PC-9 (cell line): ENCODE results near the gene PTPRO. TPM values are rescaled to one million over a fixed set of nuclear protein-coding genes. Genes with fewer than 3 reads are reported as not detected.

ENCODE experiments used
- BruUV-seq: library from RNA; stranded (reverse); fragments of 400-500 nt; replicated peaks from 2 replicates; lab custom pipeline; 2021; lab: Mats Ljungman, UMichigan
- CTCF ChIA-PET: fragments of 300-600 bp; sonication (Branson Sonifier 250); formaldehyde crosslinking; loops from one replicate; lab custom pipeline; 2022; ENCODE audit warnings: antibody characterized with exemption; lab: Charles Lee
- POLR2A ChIA-PET: fragments of 300-600 bp; sonication (Branson Sonifier 250); formaldehyde crosslinking; loops from one replicate; lab custom pipeline; 2022; ENCODE audit warnings: antibody characterized with exemption; ENCODE audit not compliant: unreplicated experiment; lab: Charles Lee
- DNase-seq, 2 experiments: peaks; one replicate each; pipeline versions ENCODE4 v3.0.0 to v3.0.0-alpha.2; 2015 to 2022; ENCODE audit warnings: mixed read lengths in 1 of 2
- H2AFZ ChIP-seq: fragments of 200-600 bp; sonication (generic); 2 replicates; pipeline ENCODE4 v1.8.1; 2017; ENCODE audit warnings: antibody characterized with exemption
- H3F3A ChIP-seq: fragments of 200-600 bp; sonication (generic); 2 replicates; pipeline ENCODE4 v1.8.1; 2017; ENCODE audit warnings: antibody characterized with exemption, mild to moderate bottlenecking, low read depth; ENCODE audit not compliant: insufficient read depth
- H3K27ac ChIP-seq: fragments of 200-600 bp; sonication (generic); 2 replicates; pipeline ENCODE4 v1.6.1; 2016; ENCODE audit warnings: mixed run types
- H3K27me3 ChIP-seq: fragments of 200-600 bp; sonication (generic); 2 replicates; pipeline ENCODE4 v1.6.1; 2016; ENCODE audit warnings: low read depth, mixed run types; ENCODE audit not compliant: insufficient read depth
- H3K36me3 ChIP-seq: fragments of 200-600 bp; sonication (generic); 2 replicates; pipeline ENCODE4 v1.6.1; 2016; ENCODE audit warnings: low read depth, mixed run types
- H3K4me1 ChIP-seq: fragments of 200-600 bp; sonication (generic); replicated peaks from 2 replicates; pipeline ENCODE4 v1.6.1; 2016; ENCODE audit warnings: mixed run types; ENCODE audit not compliant: insufficient read depth
- H3K4me2 ChIP-seq: fragments of 200-600 bp; sonication (generic); 2 replicates; pipeline ENCODE4 v1.6.1; 2017; ENCODE audit warnings: mixed run types
- H3K4me3 ChIP-seq: fragments of 200-600 bp; sonication (generic); 2 replicates; pipeline ENCODE4 v1.6.1; 2016; ENCODE audit warnings: mixed run types
- H3K79me2 ChIP-seq: fragments of 200-600 bp; sonication (generic); 2 replicates; pipeline ENCODE4 v1.6.1; 2017; ENCODE audit warnings: low read depth, mixed run types
- H3K9me2 ChIP-seq: fragments of 200-600 bp; sonication (generic); 2 replicates; pipeline ENCODE4 v1.8.1; 2017; ENCODE audit warnings: mild to moderate bottlenecking; ENCODE audit not compliant: insufficient read depth
- H3K9me3 ChIP-seq: fragments of 200-600 bp; sonication (generic); 2 replicates; pipeline ENCODE4 v1.8.1; 2016; ENCODE audit warnings: low read depth; ENCODE audit not compliant: insufficient read depth
- H4K20me1 ChIP-seq: fragments of 200-600 bp; sonication (generic); 2 replicates; pipeline ENCODE4 v1.8.1; 2017; ENCODE audit not compliant: insufficient read depth
- EZH2 ChIP-seq: fragments of 200-600 bp; sonication (generic); IDR thresholded peaks from 2 replicates; pipeline ENCODE4 v1.8.0; 2017; ENCODE audit warnings: antibody characterized with exemption, low read depth
- intact Hi-C: fragments of 100-400 bp; cut with micrococcal nuclease; formaldehyde crosslinking; loops from one replicate; pipeline ENCODE4 v1.10.0; 2022; ENCODE audit not compliant: unreplicated experiment
- total RNA-seq: library from RNA; stranded (reverse); gene quantifications from 2 replicates; pipeline ENCODE4 v1.2.3, GENCODE V29; 2021
- TF ChIP-seq, protein P1 (sequence below): fragments of 200-600 bp; sonication (generic); conservative IDR thresholded peaks from 2 replicates; pipeline ENCODE4 v1.6.1; 2017; ENCODE audit warnings: mixed run types, antibody characterized with exemption, mild to moderate bottlenecking, moderate library complexity

PTPRO gene
- total RNA-seq, 1 experiment from 2014 or later, result not detected

DNA sequence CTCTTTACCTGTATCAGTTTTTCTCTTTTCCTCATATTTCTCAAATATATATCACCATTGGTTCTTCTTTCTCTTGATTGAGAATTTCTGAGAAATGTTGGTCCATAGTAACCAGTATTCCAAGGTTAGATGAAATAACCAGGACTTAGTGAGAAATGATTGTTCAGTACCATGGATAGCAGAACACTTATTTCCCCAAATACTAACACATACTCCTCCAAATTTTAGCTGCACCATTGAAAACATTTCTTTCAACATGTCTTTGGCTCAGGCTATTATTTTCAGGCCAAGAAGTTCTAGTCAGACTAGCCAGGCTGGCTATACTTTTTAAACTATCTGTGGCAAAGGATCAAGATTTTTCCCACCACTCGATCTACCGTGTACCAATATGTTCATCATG is 113.3 kb downstream of the PTPRO start:
- Histone ChIP-seq H3K4me1 (no peaks in the 10 kb centered on the region), H3K27me3 (no peaks in the 10 kb centered on the region), H3F3A (no peaks in the 10 kb centered on the region), H3K9me3 (0 out of 2 replicates have a peak, but pooled peaks cover 9% of the 10 kb centered on the region), H2AFZ (no peak overlapping the region), H3K36me3 (no peaks in the 10 kb centered on the region), H4K20me1 (no peaks in the 10 kb centered on the region), H3K27ac (no peak overlapping the region), H3K4me2 (no peak overlapping the region), H3K4me3 (no peak overlapping the region), H3K9me2 (peaks cover 11% of the 10 kb centered on the region; the same call in 1 of the 2 replicates), H3K79me2 (no peaks in the 10 kb centered on the region)
- ChIA-PET CTCF (no interaction called here), POLR2A (no interaction called here)
- no TSS peak for BruUV-seq
- TF ChIP-seq, protein P1, sequence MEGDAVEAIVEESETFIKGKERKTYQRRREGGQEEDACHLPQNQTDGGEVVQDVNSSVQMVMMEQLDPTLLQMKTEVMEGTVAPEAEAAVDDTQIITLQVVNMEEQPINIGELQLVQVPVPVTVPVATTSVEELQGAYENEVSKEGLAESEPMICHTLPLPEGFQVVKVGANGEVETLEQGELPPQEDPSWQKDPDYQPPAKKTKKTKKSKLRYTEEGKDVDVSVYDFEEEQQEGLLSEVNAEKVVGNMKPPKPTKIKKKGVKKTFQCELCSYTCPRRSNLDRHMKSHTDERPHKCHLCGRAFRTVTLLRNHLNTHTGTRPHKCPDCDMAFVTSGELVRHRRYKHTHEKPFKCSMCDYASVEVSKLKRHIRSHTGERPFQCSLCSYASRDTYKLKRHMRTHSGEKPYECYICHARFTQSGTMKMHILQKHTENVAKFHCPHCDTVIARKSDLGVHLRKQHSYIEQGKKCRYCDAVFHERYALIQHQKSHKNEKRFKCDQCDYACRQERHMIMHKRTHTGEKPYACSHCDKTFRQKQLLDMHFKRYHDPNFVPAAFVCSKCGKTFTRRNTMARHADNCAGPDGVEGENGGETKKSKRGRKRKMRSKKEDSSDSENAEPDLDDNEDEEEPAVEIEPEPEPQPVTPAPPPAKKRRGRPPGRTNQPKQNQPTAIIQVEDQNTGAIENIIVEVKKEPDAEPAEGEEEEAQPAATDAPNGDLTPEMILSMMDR, result no peak
- no peak for TF ChIP-seq EZH2
- no peak for DNase-seq
- intact Hi-C loops, result no loop called here

DNA sequence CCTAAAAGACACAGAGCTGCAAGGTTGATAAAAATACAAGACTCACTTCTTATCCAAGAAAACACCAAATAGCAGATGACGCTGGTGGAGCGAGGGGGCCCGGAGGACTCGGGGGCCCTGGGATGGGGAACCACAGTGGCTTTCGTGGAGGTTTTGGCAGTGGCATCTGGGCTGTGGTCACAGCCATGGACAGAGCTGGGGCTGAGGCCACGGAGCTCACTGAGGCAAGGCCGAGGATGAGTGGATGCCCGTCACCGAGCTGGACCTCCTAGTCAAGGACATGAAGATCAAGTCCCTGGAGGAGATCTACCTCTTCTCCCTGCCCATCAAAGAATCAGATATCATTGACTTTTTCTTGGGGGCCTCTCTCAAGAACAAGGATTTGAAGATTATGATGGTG is 117.2 kb downstream of the PTPRO start:
- H4K20me1 ChIP-seq, result no peaks in the 10 kb centered on the region
- no peak overlapping the region for H3K4me2 ChIP-seq
- no peak overlapping the region for H2AFZ ChIP-seq
- BruUV-seq, result no TSS peak
- CTCF ChIA-PET, result no interaction called here
- H3K4me1 ChIP-seq, result 0 out of 2 replicates have a peak, but pooled peaks cover 4% of the 10 kb centered on the region
- no peaks in the 10 kb centered on the region for H3K27me3 ChIP-seq
- no peak for DNase-seq
- peaks cover 11% of the 10 kb centered on the region; the same call in 1 of the 2 replicates for H3K9me2 ChIP-seq
- no peaks in the 10 kb centered on the region for H3F3A ChIP-seq
- intact Hi-C loops, result loop anchor here (2.0 kb wide), 1 partner anchor 17 kb away; no protein-coding TSS in a partner anchor
- POLR2A ChIA-PET, result no interaction called here
- no peak overlapping the region for H3K27ac ChIP-seq
- no peak overlapping the region for H3K4me3 ChIP-seq
- H3K36me3 ChIP-seq, result no peaks in the 10 kb centered on the region
- H3K79me2 ChIP-seq, result no peaks in the 10 kb centered on the region
- H3K9me3 ChIP-seq, result 0 out of 2 replicates have a peak, but pooled peaks cover 9% of the 10 kb centered on the region
- TF ChIP-seq, protein P1, result no peak
- TF ChIP-seq EZH2, result no peak

GRCh38 chr12:15443050-15443449 is 120.7 kb downstream of the PTPRO start:
- POLR2A ChIA-PET, result no interaction called here
- CTCF ChIA-PET, result no interaction called here
- no peak overlapping the region for H3K27ac ChIP-seq
- H3K4me2 ChIP-seq, result no peak overlapping the region
- 0 out of 2 replicates have a peak, but pooled peaks cover 5% of the 10 kb centered on the region for H3K9me3 ChIP-seq
- H4K20me1 ChIP-seq, result no peaks in the 10 kb centered on the region
- no TSS peak for BruUV-seq
- H3K79me2 ChIP-seq, result no peaks in the 10 kb centered on the region
- intact Hi-C loops, result no loop called here
- 0 out of 2 replicates have a peak, but pooled peaks cover 5% of the 10 kb centered on the region for H3K9me2 ChIP-seq
- no peaks in the 10 kb centered on the region for H3K27me3 ChIP-seq
- H3K36me3 ChIP-seq, result no peaks in the 10 kb centered on the region
- H3K4me1 ChIP-seq, result peaks cover 13% of the 10 kb centered on the region; the same call in 1 of the 2 replicates
- H3F3A ChIP-seq, result no peaks in the 10 kb centered on the region
- no peak for DNase-seq
- TF ChIP-seq EZH2, result no peak
- TF ChIP-seq, protein P1, result no peak
- no peak overlapping the region for H3K4me3 ChIP-seq
- H2AFZ ChIP-seq, result no peak overlapping the region
